Measurements from ENCODE around the gene CEP112.

Gene CEP112

GRCh38 chr17:66210208-66210574, 18.3 kb upstream of the CEP112 start:
- TF ChIP-seq CTCF (IDR thresholded peaks at IDR 0.05) (no peak), ZFX (IDR thresholded peaks at IDR 0.05; ENCODE audit: borderline replicate concordance) (no peak)
- no peak overlapping the region for H3K27ac ChIP-seq

- H3K27ac ChIP-seq = no peak overlapping the region
- no peak for TF ChIP-seq ZFX (IDR thresholded peaks at IDR 0.05; ENCODE audit: borderline replicate concordance)
- TF ChIP-seq CTCF (IDR thresholded peaks at IDR 0.05) = no peak
Observed at GRCh38 chr17:66207936-66208335, 16.0 kb upstream of the CEP112 start.

GRCh38 chr17:66203274-66204015, 11.5 kb upstream of the CEP112 start:
- H3K27ac ChIP-seq = no peak overlapping the region
- TF ChIP-seq ZFX (IDR thresholded peaks at IDR 0.05; ENCODE audit: borderline replicate concordance) = no peak
- TF ChIP-seq CTCF (IDR thresholded peaks at IDR 0.05) = no peak

- no peak overlapping the region for H3K27ac ChIP-seq
- TF ChIP-seq CTCF (IDR thresholded peaks at IDR 0.05) = peak; percentile 87
- TF ChIP-seq ZFX (IDR thresholded peaks at IDR 0.05; ENCODE audit: borderline replicate concordance) = no peak
Observed at GRCh38 chr17:66200685-66201092, 8.8 kb upstream of the CEP112 start.

DNA sequence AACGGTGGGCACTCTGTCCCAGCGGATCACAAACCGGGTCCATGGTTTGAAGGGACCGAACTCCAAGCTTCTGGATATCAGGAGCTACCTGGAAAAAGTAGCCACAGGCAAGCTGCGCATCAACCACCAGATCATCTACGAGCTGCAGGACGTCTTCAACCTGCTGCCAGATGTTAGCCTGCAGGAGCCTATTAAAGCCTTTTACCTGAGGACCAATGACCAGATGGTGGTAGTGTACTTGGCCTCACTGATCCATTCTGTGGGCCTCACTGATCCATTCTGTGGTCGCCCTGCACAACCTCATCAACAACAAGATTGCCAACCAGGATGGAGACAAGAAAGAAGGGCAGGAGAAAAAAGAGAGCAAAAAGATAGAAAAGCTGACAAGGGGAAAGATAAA, 6.3 kb upstream of the CEP112 start:
- TF ChIP-seq CTCF (IDR thresholded peaks at IDR 0.05) = no peak
- no peak for TF ChIP-seq ZFX (IDR thresholded peaks at IDR 0.05; ENCODE audit: borderline replicate concordance)
- H3K27ac ChIP-seq = no peak overlapping the region

DNA sequence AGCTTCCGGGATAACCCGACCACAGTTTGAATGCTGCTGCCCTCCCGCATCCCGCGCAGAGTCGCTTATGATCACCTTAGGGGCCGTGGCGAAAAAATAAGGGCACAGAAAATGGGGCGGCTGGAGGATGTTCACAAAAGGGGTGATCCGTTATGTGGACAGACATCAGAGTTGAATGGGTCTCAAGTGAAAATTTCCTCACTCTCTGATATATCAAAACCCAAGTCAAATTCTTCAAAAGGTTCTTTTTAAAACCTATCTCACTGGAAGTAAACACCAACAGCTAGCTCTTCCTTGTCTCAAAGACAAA, 400 bp upstream of the CEP112 start:
- TF ChIP-seq CTCF (IDR thresholded peaks at IDR 0.05) (no peak), ZFX (IDR thresholded peaks at IDR 0.05; ENCODE audit: borderline replicate concordance) (no peak)
- peak overlapping the region; percentile 16; the same call in 1 of the 2 replicates for H3K27ac ChIP-seq

DNA sequence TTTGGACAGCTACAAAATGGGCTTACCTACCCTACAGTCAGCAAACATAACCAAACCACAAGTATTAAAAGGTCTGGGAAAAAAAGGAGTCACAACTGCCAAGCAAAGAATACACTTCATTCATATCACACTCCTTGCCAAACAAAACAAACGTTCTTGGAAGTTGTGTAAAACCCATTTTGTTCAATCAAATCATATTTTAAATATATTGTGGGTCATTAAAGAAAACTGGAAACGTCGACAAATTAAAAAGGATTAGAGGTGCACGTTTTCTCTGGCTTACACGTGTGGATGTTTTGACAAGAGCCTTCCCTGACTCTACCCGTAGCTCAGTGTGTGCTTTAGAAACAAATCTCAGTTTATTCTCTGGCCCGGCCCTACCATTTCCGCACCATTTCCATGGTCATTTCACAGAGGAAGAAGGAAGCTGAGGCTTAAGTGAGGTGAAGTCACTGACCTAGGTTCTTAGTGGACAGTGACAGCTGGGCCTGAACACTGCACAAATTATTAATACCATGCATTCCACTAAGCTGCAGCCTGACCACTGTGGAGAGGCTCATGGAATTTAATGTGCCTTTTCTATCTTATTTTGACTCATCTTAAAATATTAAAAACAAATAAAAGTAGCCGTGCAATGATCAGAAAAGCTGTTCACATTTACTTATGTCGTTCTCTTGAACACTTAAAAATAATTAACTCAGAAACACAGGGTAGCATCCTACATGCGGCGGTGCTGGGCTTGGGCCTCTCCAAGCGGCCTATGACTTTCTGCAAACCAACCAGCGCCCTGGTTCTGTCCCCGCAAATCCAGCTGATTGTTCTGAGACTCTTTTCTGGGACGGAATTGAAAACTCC, 968 bp downstream of the CEP112 start:
- TF ChIP-seq CTCF (IDR thresholded peaks at IDR 0.05) (no peak), ZFX (IDR thresholded peaks at IDR 0.05; ENCODE audit: borderline replicate concordance) (no peak)
- H3K27ac ChIP-seq = peak overlapping the region; percentile 48
